UCSD-AML1 (cell line): ENCODE data around the gene OLFML1.

Experiments used
- DNase-seq: peaks from one replicate; lab custom pipeline; 2025; ENCODE audit not compliant: unreplicated experiment; lab: John Stamatoyannopoulos, UW

OLFML1 gene

DNA sequence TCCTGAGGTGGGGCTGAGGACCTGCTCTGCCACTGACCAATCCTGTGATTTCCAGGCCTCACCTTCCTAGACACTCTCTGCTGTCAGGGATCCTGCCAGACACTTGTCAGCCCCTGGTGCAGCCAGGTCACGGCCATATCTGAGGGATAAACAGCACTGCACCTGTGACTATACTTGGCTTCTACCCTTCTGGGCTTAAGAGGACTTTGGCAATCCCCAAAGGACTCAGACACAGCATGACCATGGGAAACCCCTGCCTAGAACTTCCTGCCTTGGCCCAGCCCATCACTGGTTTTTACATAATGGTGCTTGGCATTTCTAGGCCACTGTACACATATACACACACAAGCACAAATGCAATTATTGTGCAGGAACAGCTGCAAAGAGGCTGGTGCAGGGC is 11.6 kb upstream of the OLFML1 start:
- DNase-seq: no peak

- DNase-seq: no peak
Observed at GRCh38 chr11:7480113-7480512, 5.2 kb upstream of the OLFML1 start.

GRCh38 chr11:7484131-7484530 is 1.2 kb upstream of the OLFML1 start:
- DNase-seq: no peak

DNA sequence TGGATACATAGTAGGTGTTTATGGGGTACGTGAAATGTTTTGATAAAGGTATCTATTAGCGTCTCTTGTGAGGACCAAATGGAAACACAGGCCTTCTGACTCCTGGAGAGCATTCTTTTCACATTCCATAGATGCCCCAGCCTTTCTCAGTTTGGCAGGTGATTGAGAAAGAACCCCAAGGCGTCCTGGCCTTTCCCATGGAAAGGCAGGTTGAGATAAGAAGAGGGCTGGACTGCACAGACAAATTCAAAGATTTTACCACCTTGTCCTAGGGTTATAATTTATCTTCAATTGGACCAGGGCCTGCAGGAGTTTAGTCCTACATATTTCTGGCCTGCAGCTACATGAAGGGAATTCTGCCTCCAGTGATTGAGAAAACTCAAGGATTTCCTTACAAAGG is 661 bp upstream of the OLFML1 start:
- no peak for DNase-seq

- no peak for DNase-seq
Observed at GRCh38 chr11:7486098-7486780, 933 bp downstream of the OLFML1 start.

DNA sequence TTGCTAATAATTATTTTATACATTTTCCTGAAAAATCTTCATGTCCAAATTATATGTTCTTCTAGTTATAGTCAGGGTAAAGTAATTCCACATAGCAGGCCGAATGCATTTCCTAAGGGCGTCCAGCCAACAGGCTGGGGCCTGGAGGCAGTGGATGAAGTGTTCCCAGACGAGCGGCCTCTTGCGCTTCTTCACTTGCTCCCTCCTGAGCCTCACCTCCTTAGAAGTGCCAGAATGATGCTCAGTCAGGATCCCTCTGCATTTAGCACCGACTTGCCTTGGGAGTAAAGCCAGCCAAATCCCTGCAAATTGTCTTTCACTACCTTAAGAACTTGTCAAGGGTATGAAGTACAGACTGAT is 1.5 kb downstream of the OLFML1 start:
- no peak for DNase-seq

DNA sequence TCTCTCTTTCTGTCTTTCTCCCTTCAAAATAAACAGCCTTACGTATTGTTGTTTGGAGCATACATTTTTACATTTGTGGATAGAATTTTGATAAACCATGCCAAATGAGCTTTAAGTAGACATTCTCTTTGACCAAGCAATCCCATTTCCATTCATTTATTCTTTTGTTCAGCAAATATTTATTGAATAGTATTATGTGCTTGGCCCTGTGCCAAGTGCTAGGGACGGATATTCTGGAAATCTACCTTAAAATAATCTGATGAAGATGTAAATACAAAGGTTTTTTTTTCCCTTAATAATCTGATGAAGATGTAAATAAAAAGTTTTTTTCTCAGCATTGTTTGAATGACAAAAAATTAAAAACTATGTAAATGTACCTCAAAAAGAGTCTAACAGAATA is 2.1 kb downstream of the OLFML1 start:
- DNase-seq: no peak

DNA sequence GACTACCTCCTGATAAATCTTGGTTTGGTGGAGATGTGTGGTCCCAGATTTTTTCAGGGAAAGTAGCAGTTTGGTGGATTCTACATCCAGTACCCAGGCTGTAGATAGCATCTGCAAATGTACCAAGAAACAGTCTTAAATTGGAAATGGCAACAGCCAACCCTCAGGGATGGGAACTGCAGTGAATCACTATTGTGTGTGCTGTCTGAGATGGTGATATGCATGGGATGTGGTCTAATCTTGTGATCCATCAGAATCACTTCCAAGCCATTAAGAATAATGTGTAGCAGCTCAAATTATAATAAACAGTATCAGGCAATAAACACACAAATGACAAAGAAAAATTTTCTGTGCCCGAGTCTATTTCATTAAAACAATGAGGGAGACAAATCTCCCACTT is 3.4 kb downstream of the OLFML1 start:
- no peak for DNase-seq

DNA sequence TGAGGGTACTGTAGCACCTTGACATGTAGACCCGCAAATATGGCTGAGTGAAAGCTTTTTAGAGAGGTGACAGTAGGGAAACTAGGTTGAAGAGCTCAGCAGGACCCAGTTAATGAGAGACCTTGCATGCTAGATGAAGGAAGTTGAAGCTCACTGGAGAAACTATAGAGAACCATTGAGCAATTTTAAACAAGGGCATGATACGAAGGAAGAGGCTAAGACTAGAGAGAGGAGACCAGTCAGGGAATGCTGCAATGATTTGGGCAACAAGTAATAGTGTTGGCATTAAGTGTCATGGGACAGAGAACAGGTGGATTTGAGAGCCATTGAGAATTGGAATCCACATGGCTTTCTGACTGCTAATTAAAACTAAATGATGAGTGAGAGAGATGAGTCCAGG is 4.1 kb downstream of the OLFML1 start:
- no peak for DNase-seq

DNA sequence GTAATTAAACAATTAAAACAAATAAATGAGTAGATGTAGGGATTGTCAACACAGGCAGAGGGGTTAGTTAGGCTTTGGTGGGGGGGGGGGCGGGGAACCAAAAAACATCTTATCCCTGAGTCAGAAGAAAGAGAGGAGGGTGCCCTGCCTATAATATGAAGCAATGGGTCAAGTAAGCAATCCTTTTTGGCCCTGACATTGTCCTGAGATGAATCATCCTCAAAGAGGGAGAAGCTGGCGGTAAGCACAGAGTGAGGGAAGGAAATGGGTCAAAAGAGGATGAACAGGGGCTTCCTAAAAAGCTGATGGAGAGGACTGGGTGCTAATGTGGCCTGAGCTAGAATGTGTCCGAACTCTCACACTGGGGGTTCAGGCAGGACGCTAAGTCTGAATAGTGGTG is 4.7 kb downstream of the OLFML1 start:
- no peak for DNase-seq

GRCh38 chr11:7490535-7490934 is 5.2 kb downstream of the OLFML1 start:
- no peak for DNase-seq

DNA sequence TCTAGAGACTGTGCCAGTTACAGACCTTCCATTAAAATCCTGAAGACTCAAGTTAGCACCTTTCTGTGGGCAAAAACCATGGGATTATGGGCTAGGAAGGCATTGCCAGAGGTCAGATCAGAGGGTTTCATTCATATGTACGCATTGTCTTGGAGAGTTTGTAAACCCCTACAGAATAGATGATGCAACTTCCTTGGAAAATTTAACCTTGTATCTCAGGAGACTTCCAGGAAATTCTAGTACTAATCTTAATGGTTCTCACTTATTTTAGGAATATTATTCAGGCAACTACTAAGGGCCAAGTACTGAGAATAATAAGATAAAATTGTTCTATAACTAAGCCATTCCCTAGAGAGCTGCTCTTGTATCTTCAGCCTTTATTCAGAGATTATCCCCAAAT is 6.9 kb downstream of the OLFML1 start:
- no peak for DNase-seq

GRCh38 chr11:7493670-7494069 is 8.4 kb downstream of the OLFML1 start:
- DNase-seq: no peak

GRCh38 chr11:7494086-7494745 is 8.9 kb downstream of the OLFML1 start:
- no peak for DNase-seq

- no peak for DNase-seq
Observed at GRCh38 chr11:7495882-7496551, 10.7 kb downstream of the OLFML1 start.

DNA sequence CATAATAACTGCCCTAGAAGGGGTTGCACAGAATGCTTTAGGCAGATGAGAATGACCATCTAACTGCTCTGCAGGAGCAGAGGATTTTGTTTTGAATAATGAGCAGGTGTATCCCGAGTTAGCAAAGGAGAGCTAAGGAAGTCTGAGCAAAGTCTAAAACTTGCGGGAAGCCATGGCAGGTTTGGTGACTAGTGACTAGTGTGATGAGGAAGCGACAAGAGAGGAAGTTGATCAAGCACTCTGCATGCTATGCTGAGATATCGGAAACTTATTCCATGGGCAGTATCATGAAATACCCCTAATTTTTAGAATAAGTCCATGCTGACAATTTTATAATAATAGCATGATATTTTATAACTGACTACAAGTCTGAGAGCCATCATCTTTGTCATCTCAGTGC is 12.9 kb downstream of the OLFML1 start:
- DNase-seq: no peak

- no peak for DNase-seq
Observed at GRCh38 chr11:7499081-7499480, 13.8 kb downstream of the OLFML1 start.

- DNase-seq: no peak
Observed at GRCh38 chr11:7500251-7500650, 14.9 kb downstream of the OLFML1 start.

DNA sequence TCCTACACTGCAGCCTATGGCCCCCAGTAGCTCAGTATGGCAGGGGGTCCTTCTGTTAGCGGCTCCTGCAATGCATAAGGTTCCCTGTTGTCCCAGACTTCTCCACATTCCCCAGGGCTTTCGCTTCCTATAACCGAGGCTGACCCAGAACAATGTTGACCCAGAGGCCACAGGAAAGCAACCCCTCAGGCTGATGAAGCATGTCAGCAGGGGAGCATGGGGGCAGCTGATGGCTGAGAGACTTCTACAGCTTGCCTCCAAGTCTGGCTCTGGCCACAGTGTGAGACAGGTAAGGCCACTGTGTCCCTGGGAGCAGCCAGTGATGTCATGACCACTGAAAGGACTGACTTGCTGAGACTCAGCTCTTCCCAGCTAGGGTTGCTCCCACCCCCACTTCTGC is 15.9 kb downstream of the OLFML1 start:
- no peak for DNase-seq

GRCh38 chr11:7501894-7502293 is 16.6 kb downstream of the OLFML1 start:
- DNase-seq: no peak

DNA sequence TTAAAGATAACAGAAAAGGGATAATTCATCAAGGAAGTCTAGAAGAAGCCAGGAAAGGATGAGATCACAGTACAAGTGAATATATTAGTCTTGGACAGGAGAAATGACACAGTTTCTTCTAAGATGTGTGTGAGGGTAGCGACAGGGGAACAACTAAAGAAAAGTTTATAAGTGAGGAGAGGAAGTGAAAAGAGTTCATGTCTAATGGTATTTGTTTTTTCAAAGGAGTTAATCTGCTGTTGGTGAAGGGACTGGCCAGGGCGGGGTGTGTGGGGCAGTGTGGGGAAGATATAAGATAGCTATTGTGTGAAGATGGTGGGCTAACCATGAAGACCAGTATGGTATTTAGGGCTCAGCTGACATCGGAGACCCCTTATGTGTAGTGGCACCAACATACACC is 20.9 kb downstream of the OLFML1 start:
- no peak for DNase-seq

- no peak for DNase-seq
Observed at GRCh38 chr11:7508087-7508486, 22.8 kb downstream of the OLFML1 start.

- no peak for DNase-seq
Observed at GRCh38 chr11:7509966-7510365, 24.7 kb downstream of the OLFML1 start.
